Measurements from ENCODE around the gene TCP10L. TPM values are rescaled to one million over a fixed set of nuclear protein-coding genes. Genes with fewer than 3 reads are reported as not detected.

Gene TCP10L
- total RNA-seq (2022; extraction: Qiagen RNA extraction; ENCODE audit: low read depth), result 0.45 to 0.91 TPM (median 0.59 TPM) in 5 replicates

GRCh38 chr21:32585042-32585710, at the start of gene TCP10L:
Gene TCP10L, minus strand, starts transcription at chr21:32585523. Its CDS starts 1,219 bp downstream, at chr21:32584304.

DNA sequence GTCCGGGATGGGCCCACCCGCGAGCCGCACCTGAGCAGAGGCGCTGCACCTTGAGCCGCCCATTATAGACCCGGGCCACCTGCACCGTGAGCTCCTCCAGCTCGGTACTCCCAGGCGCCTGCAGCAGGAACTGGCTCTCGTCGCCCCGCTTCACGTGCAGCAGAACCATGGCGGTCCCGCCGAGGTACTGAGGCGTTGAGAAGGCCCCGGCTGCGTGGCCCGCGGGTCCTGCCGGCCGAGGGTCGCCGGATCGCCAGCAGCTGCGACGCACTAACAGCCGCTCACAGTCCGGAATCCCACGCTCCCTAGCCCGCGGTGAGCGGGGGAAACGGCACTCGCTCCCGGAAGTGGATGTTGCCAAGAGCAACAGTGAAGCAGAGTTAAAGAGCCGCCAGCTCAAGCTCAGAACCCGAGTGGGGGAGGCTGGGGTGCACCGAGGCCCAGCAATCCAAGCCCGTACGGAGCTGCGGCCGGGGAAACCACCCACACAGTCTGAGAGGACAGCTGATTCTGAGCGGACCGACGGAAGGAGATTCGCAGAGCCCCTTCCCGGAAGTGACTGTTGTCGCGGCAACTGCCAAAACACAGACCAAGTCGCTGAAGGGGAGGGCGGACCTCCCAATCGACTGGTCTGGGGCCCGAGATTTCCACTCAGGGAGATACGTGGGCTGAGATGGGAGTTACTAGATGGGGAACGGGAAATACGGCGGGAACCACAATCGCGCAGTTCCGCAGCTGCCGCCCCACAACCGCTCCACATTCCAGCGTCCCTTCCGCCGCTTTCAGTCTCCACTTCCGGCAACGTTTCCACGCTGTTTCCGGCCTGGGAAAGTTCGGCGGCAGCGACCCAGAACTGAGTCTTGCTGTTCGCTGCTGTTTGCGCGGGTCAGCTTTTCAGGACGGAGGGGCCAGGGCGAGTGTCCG, 27.0 kb upstream of the TCP10L start, which contains the start of gene CFAP298:
CFAP298 (minus strand) TSS at position 303 of the 924 bp plus-strand sequence; CDS start at position 169, 134 bp downstream.

Other genes with a start within 250 kb of the TCP10L start
- gene URB1, start 192.5 kb downstream of the TCP10L start, total RNA-seq (2022; extraction: Qiagen RNA extraction; ENCODE audit: low read depth), result 10.7 to 13.7 TPM (median 12.0 TPM) in 5 replicates
- 36.4 to 41.5 TPM (median 39.7 TPM) in 5 replicates for gene EVA1C, start 172.8 kb downstream of the TCP10L start, total RNA-seq (2022; extraction: Qiagen RNA extraction; ENCODE audit: low read depth)
- gene CFAP298, start 26.9 kb upstream of the TCP10L start, total RNA-seq (2022; extraction: Qiagen RNA extraction; ENCODE audit: low read depth), result 28.8 to 37.2 TPM (median 31.9 TPM) in 5 replicates
- 2.1 to 2.6 TPM (median 2.5 TPM) in 5 replicates for gene SYNJ1, start 142.5 kb upstream of the TCP10L start, total RNA-seq (2022; extraction: Qiagen RNA extraction; ENCODE audit: low read depth)
- 14.0 to 16.1 TPM (median 14.6 TPM) in 5 replicates for gene PAXBP1, start 186.2 kb upstream of the TCP10L start, total RNA-seq (2022; extraction: Qiagen RNA extraction; ENCODE audit: low read depth)

Data from A549 treated with CpdA at 1 μM for 4 hours (cell line).